Activated naive CD4-positive, alpha-beta T cell treated with anti-CD3 and anti-CD28 coated beads, Interleukin-2, amount 50 U/mL, for 16 hours (primary cell): ENCODE data around the gene TEAD4.
A peak's percentile ranks its signal among the peaks of the same experiment; 100 is the strongest.
"Not testable (repeated sequence)": the region's sequence is repeated elsewhere in the genome, so short reads cannot be mapped to it uniquely, and the experiment has no call there.

ENCODE experiments used
- DNase-seq: peaks from one replicate; pipeline ENCODE4 v3.0.0-alpha.2; 2020

Gene TEAD4

GRCh38 chr12:3054374-3054773, 95.2 kb downstream of the TEAD4 start:
- no peak for DNase-seq

- DNase-seq = no peak
Observed at GRCh38 chr12:3055026-3055703, 96.0 kb downstream of the TEAD4 start.

- DNase-seq = no peak
Observed at GRCh38 chr12:3055704-3056467, 96.7 kb downstream of the TEAD4 start.

- no peak for DNase-seq
Observed at GRCh38 chr12:3061059-3061458, 101.9 kb downstream of the TEAD4 start.

GRCh38 chr12:3061501-3062215, 102.5 kb downstream of the TEAD4 start:
- no peak for DNase-seq

- DNase-seq = no peak
Observed at GRCh38 chr12:3065300-3065699, 106.1 kb downstream of the TEAD4 start.

GRCh38 chr12:3065846-3066245, 106.6 kb downstream of the TEAD4 start:
- DNase-seq = not testable (repeated sequence)

GRCh38 chr12:3069714-3070113, 110.5 kb downstream of the TEAD4 start:
- DNase-seq = no peak

GRCh38 chr12:3071107-3071506, 111.9 kb downstream of the TEAD4 start:
- DNase-seq = no peak

- DNase-seq = no peak
Observed at GRCh38 chr12:3071710-3072109, 112.5 kb downstream of the TEAD4 start.

GRCh38 chr12:3073438-3074250, 114.4 kb downstream of the TEAD4 start:
- DNase-seq = peak; percentile 83

- DNase-seq = no peak
Observed at GRCh38 chr12:3075315-3075714, 116.1 kb downstream of the TEAD4 start.

- peak; percentile 71 for DNase-seq
Observed at GRCh38 chr12:3076730-3077571, 117.8 kb downstream of the TEAD4 start, which contains the start of gene TSPAN9. TSS of gene TSPAN9 (plus strand) at chr12:3077379. CDS start at chr12:3201194, 123,815 bp downstream.

- DNase-seq = no peak
Observed at GRCh38 chr12:3077572-3078081, 118.4 kb downstream of the TEAD4 start.

- DNase-seq = no peak
Observed at GRCh38 chr12:3078086-3078820, 119.1 kb downstream of the TEAD4 start.

- DNase-seq = no peak
Observed at GRCh38 chr12:3081091-3081490, 121.9 kb downstream of the TEAD4 start.

GRCh38 chr12:3081886-3082285, 122.7 kb downstream of the TEAD4 start:
- no peak for DNase-seq

GRCh38 chr12:3083241-3083920, 124.2 kb downstream of the TEAD4 start:
- DNase-seq = no peak

GRCh38 chr12:3083921-3084347, 124.7 kb downstream of the TEAD4 start:
- no peak for DNase-seq

- DNase-seq = no peak
Observed at GRCh38 chr12:3084742-3085141, 125.5 kb downstream of the TEAD4 start.
